GM20431 (cell line): ENCODE results near the gene EIF3K.

Experiments used
- in situ Hi-C: fragments of 300-500 bp; cut with MseI, MboI; formaldehyde crosslinking; loops from one replicate; pipeline ENCODE4 v1.15.0; 2020; ENCODE audit warnings: low sequenced_read_pairs; ENCODE audit not compliant: unreplicated experiment

The EIF3K gene

DNA sequence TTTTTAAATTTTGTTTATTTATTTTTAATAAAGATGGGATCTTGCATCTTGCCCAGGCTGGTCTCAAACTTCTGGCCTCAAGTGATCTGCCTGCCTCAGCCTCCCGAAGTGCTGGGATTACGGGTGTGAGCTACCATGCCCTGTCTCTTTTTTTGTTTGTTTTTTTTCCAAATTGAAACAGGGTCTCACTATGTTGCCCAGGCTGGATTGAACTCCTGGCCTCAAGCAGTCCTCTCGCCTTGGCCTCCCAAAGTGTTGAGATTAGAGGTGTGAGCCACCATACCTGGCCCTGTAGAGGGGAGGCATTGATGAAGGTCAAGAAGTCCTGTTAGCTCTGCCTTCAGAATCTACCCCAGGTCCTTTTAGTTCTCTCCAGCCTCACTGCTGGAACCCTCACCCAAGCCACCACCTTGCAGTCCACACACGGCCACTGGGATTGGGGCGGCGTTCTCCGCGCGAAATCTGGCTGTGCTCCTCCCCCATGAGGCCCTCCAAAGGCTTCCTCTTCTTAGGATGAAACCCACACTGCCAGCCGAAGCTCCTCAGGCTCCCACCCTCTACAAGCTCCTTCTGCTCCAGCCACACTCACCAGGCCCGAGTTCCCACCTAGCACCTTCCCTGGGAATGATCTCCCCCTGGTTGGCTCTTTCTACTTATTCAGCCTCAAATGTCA lies 63.3 kb downstream of the EIF3K start:
- in situ Hi-C loops: no loop called here

DNA sequence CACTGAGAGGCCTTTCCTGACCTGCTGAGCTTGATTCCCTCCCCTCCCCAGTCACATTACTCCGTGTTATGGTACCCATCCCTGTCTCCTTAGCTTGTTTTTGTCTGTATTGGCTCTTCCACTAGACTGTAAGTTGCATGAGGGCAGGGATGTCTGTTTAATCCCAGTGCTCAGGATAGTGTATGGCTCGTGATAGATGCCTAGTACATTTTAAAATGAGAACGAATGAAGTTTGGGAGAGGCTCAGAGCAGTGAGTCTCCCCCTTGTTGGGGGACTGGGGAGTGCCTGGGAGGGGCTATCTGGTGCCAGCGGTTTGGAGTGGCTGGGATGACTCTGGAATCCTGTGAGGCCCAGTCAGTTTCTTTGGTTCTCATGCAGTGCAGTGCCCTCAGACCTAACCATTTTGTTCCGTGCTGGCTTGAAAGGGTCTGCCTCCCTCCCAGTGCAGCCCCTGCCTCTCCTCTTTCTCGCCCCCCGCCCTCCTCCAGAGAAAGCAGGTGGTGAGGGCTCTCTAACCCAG lies 63.9 kb downstream of the EIF3K start:
- in situ Hi-C loops: no loop called here

DNA sequence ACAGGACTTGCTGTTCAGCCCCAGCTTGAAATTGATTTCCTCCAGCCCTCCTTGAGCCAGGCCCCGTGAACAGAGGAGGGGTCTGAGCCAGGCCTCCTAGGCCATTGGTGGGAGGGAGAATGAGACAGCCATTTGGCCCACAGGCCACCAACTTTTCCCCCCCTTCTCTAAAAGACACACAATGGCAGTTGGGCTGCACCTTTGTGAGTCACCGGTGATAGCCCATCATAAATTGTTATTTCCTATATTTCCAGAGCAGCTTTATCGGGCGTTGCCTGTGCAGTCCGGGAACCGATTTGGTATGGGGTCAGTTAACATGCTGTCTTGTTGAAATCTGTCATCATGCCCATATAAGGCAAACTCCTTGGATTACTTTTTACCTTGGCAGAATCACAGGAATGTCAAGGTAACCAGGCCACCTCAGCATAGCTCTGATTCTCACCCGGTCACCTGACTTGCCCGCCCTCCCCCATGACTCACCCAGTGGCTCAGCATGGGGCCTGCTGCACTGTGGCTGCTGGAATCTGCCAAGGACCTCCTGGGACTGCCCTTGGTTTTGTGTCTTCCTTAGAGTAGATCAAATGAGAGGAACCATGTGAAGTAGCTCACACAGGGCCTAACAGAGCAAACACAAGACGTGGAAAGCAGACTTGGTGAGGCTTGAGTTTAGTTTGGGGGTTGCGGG lies 64.5 kb downstream of the EIF3K start:
- in situ Hi-C loops: no loop called here

DNA sequence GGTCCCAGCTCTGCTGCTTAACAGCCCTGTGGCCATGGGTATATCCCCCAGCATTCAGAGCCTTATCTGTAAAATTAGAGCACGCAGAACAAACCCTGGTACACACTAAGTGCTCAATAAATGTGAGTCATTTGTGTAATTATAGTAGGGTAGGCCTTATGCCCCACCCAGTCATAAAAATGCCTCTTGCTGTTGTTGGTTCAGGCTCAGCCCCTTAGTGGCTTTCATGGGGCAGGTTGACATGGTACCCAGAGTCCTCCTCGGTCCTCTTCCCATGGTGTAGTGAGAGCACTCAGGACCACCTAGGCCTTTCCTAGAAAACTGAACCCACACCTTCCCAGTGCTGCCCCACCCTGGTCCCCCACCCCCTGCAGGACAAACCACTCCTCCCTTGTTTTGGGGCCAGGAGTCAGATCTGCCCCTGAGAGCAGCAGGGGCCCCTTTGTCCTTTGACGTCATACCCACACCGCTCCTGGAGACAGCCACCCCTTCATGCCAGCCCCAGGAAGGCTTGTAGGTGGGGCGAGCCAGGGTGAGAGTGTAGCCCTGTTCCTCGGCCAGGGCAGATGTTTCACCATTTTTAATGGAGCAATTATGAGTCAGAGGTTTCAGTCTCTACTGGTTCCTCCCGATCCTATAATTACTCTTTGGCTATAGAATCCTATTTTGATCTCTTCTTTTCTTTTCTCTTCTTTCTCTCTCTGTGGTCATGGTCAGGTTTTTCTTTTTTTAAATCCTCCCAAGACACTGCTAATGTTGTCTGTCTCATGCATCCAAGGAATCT lies 65.3 kb downstream of the EIF3K start:
- in situ Hi-C loops: no loop called here

DNA sequence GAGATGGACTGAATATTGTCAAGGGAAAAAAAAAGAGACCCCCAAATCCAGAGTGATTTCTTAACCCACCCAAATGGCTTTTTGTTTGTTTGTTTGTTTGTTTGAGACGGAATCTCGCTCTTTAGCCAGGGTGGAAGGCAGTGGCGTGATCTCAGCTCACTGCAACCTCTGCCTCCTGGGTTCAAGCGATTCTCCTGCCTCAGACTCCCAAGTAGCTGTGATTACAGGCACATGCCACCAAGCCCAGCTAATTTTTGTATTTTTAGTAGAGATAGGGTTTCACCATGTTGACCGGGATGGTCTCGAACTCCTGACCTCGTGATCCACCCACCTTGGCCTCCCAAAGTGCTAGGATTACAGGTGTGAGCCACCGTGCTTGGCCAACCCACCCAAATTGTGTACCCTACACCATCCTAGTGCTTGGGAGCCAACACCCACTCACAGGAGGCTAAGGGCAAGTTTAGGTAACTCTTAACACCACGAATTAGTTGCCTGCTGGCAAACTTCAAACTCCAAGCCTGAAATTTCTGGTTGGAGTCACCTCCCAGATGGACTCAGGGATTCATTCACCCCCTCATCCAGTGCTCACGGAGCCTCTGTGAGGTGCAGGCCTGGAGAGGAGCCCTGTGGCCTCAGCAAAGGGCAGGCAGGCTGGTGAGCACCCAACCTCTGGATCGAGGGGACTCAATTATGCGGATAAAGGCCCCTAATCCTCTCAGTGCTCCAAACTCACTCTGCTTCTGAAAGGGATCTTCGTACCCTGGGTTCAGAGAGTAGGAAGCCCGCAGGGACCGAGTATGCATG lies 66.1 kb downstream of the EIF3K start:
- in situ Hi-C loops: no loop called here

DNA sequence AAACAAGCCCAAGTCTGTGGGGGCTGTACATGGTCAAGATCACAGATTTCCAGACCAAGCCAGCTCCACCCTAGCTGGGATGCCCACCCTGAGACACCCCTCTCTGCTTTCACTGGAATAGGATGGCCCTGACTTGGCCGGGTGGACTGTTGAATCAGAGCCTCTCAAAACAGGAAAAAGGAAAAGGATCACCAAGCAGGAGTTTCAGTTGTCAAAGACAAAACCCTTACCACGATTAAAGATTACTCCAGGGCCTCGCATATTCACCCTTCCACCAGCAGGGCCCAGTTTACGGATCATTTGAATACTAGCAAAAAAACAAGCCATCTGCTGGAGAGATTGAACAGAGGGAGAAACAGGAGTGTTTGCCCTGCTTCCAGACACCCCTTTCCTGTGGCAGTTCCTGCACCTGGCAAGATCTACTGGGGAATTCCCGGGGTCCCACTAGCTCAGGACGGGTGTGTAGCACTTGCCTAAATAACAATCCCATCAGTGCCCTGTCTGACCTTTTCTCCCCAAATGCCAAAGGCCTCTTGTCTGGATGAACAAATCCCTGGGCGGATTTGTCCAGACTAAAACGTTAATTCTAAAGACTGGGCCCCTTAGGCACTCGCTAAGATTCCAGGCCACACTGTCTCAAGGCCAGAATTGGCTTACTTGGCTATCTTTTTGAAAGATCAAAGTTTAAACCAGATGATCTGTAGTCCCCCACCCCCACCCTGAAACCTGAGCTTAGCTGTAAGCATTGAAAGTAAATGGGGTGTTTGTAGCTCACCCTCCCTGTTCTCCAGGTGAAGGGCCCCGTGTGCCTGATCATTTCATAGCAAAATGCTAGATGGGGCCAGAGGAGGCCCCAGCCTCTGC lies 66.9 kb downstream of the EIF3K start:
- in situ Hi-C loops: no loop called here

DNA sequence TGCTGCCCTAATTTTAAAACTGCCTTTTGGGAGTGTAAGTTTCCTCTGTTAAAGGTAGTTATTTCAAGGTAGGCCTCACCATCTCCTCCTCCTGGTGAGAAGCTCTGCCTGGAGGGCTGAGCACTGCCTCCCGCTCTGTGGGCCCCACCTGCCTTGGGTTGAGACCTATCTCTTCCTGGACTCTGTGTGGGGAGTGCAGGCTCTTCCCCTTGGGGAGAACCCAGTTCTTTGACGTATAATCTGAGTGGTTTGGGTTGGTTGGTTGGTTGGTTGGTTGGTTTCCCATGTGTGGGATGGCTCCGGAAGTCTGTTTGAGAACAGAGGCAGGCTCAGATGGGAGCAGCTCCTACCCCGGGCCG lies 67.5 kb downstream of the EIF3K start:
- in situ Hi-C loops: no loop called here
